ENCODE measurements around the gene TPST1. TPM values are rescaled to one million over a fixed set of nuclear protein-coding genes. Genes with fewer than 3 reads are reported as not detected.
"Not testable (repeated sequence)": the region's sequence is repeated elsewhere in the genome, so short reads cannot be mapped to it uniquely, and the experiment has no call there.

The TPST1 gene
- 5.7 TPM for total RNA-seq
- long read RNA-seq, transcript TPST1-201 (6 exons, 2,116 nt): major isoform, 9 of 13 reads
- long read RNA-seq, partial matches to known transcripts: 1 of 13 reads
- long read RNA-seq, other reads (novel, unspliced or antisense): 3 of 13 reads

DNA sequence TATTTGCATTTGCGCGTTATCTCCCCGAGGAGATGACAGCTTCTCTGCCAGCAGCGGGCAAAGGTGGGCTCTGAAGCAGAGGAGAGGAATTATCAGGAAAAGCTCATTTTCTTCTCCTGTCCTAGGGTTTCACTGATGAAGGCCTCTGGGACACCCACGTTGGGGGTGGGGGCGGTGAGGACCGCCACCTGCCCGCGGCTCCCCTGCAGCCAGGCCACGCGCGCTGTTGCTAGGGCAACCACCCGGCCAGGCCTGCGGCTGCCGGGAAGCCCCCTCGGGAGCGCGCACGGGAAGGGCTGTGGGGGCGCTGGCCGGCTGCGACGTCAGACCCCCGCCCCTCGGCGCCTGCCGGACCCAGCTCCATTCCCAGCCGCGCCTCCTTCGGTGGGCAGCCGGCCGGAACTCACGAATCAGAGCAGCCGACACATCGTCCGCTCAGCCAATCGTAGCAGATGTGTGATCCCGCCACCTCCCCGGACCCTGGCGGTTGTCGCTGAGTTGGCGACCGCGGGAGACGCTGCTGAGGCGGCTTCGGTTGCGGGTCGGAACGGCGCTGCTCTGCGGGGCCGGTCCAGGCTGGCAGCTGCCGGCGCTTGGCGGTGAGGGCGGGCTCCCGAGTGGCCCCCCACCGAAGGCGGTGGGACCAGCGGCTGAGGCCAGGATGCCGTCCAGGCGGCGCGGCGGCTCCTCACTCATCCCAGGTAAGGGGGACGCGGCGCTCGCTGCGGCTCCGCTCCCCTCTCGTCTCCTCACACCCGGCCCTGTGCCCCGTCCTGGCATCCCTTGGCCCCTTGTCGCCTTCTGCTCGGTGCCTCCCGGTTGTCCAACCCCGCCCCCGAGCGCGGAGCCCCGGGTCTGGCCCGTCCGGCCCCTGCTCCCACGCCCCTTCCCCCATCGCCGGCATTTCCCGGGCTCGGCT is at the start of gene TPST1:
TSS of gene TPST1 (plus strand) at position 513 of the 919 bp plus-strand sequence. CDS start 35,092 bp downstream, outside the sequence.
- Histone ChIP-seq H3K9me3 (replicated peaks) (no peaks in the 10 kb centered on the region), H3K4me1 (peaks cover 37% of the 10 kb centered on the region), H3K27ac (replicated peaks) (peak within 1 kb of the TSS; percentile 68), H3K36me3 (no peaks in the 10 kb centered on the region), H3K4me3 (peak within 1 kb of the TSS; percentile 91), H3K27me3 (ENCODE audit: low read depth) (no peaks in the 10 kb centered on the region)
- TF ChIP-seq, protein P1, sequence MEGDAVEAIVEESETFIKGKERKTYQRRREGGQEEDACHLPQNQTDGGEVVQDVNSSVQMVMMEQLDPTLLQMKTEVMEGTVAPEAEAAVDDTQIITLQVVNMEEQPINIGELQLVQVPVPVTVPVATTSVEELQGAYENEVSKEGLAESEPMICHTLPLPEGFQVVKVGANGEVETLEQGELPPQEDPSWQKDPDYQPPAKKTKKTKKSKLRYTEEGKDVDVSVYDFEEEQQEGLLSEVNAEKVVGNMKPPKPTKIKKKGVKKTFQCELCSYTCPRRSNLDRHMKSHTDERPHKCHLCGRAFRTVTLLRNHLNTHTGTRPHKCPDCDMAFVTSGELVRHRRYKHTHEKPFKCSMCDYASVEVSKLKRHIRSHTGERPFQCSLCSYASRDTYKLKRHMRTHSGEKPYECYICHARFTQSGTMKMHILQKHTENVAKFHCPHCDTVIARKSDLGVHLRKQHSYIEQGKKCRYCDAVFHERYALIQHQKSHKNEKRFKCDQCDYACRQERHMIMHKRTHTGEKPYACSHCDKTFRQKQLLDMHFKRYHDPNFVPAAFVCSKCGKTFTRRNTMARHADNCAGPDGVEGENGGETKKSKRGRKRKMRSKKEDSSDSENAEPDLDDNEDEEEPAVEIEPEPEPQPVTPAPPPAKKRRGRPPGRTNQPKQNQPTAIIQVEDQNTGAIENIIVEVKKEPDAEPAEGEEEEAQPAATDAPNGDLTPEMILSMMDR (IDR thresholded peaks at IDR 0.05; ENCODE audit: borderline replicate concordance): peak; percentile 75
- DNase-seq: peak; percentile 87
- intact Hi-C loops (cut with micrococcal nuclease): no loop called here

DNA sequence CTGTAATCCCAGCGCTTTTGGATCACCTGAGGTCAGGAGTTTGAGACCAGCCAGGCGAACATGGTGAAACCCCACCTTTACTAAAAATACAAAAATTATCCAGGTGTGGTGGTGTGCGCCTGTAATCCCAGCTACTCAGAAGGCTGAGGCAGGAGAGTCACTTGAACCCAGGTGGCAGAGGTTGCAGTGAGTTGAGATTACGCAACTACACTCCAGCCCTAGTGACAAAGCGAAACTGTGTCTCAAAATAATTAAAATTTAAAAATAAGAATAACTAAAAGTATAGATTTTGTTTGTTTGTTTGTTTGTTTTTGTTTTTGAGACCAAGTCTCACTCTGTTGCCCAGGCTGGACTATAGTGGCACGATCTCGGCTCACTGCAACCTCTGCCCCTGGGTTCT is 49.1 kb upstream of the TPST1 start:
- Histone ChIP-seq H3K9me3 (replicated peaks) (peaks cover 14% of the 10 kb centered on the region), H3K36me3 (peaks cover 65% of the 10 kb centered on the region), H3K4me1 (peaks cover 26% of the 10 kb centered on the region)
- DNase-seq; H3K4me3 ChIP-seq; H3K27ac ChIP-seq (replicated peaks); intact Hi-C loops (cut with micrococcal nuclease); H3K27me3 ChIP-seq (ENCODE audit: low read depth): not testable (repeated sequence)

DNA sequence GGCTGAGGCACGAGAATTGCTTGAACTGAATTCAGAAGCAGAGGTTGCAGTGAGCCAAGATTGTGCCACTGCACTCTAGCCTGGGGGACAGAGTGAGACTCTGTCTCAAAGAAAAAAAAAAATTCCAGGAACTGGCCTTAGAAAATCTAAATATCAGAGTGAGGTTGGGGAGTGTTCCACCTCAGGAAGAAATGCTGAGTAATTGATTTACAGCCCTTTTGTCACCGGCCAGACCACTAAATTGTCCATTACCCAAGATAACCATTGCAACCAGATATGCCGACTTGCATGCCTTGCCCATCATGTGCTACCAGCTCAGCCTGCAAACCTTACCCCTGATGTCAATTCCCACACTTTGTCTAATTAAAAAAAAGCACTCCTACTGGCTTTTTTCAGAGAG is 48.1 kb upstream of the TPST1 start:
- TF ChIP-seq, protein P1 (IDR thresholded peaks at IDR 0.05; ENCODE audit: borderline replicate concordance): no peak
- Histone ChIP-seq H3K27me3 (ENCODE audit: low read depth) (no peaks in the 10 kb centered on the region), H3K4me3 (no peak overlapping the region), H3K36me3 (peaks cover 65% of the 10 kb centered on the region), H3K27ac (replicated peaks) (no peak overlapping the region), H3K9me3 (replicated peaks) (peaks cover 14% of the 10 kb centered on the region), H3K4me1 (peaks cover 17% of the 10 kb centered on the region)
- DNase-seq: no peak
- intact Hi-C loops (cut with micrococcal nuclease): no loop called here

DNA sequence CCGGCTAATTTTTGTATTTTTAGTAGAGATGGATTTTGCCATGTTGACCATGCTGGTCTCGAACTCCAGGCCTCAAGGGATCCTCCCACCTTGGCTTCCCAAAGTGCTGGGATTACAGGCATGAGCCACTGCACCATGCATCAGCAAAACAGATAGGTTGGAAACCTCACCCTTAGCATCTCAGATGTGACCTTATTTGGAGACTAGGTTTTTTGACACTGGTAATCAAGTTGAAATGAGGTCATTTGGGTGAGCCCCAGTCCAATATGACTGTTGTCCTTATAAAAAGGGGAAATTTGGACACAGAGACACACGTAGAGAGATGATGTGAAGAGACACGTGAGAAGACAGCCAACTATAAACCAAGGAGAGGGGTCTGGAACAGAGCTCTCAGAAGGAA is 42.5 kb upstream of the TPST1 start:
- TF ChIP-seq, protein P1 (IDR thresholded peaks at IDR 0.05; ENCODE audit: borderline replicate concordance): no peak
- Histone ChIP-seq H3K27ac (replicated peaks) (no peak overlapping the region), H3K27me3 (ENCODE audit: low read depth) (no peaks in the 10 kb centered on the region), H3K9me3 (replicated peaks) (peaks cover 14% of the 10 kb centered on the region), H3K36me3 (peaks cover 27% of the 10 kb centered on the region), H3K4me3 (no peak overlapping the region), H3K4me1 (peaks cover 1% of the 10 kb centered on the region)
- DNase-seq: no peak
- intact Hi-C loops (cut with micrococcal nuclease): no loop called here

DNA sequence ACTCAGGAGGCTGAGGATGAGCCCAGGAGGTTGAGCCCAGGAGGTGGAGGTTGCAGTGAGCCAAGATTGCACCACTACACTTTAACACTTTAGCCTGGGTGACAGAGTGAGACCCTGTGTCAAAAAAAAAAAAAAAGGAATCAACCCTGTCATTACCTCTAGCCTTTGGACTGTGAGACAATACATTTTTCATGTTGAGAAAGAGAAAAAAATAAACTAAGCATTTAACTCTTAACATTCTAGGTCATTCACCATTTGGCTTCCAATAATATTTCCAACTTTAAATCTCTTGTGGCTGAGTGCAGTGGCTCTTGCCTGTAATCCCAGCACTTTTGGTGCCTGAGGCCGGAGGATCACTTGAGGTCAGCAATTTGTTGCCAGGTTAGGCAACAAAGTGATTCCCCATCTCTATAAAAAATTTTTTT is 41.9 kb upstream of the TPST1 start:
- H3K4me1 ChIP-seq: peaks cover 7% of the 10 kb centered on the region
- H3K27me3 ChIP-seq (ENCODE audit: low read depth): no peaks in the 10 kb centered on the region
- H3K36me3 ChIP-seq: peaks cover 23% of the 10 kb centered on the region
- intact Hi-C loops (cut with micrococcal nuclease): no loop called here
- H3K4me3 ChIP-seq: no peak overlapping the region
- TF ChIP-seq, protein P1 (IDR thresholded peaks at IDR 0.05; ENCODE audit: borderline replicate concordance): no peak
- no peak overlapping the region for H3K27ac ChIP-seq (replicated peaks)
- peaks cover 14% of the 10 kb centered on the region for H3K9me3 ChIP-seq (replicated peaks)
- no peak for DNase-seq

DNA sequence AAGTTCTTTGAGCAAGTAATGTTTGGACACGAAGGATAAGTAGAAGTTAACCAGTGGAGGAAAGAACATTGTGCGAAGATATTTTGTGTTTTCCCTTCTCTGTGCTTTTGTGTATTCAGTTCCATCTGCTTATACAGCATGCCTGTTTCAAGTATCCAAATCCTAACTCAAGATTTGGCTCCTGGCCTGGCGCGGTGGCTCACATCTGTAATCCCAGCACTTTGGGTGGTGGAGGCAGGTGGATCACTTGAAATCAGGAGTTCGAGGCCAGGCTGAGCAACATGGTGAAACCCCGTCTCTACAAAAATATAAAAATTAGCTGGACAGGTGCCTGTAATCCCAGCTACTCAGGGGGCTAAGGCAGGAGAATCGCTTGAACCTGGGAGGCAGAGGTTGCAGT is 40.8 kb upstream of the TPST1 start:
- no peak for DNase-seq
- intact Hi-C loops (cut with micrococcal nuclease): no loop called here
- TF ChIP-seq, protein P1 (IDR thresholded peaks at IDR 0.05; ENCODE audit: borderline replicate concordance): no peak
- Histone ChIP-seq H3K27me3 (ENCODE audit: low read depth) (no peaks in the 10 kb centered on the region), H3K36me3 (peaks cover 11% of the 10 kb centered on the region), H3K4me3 (no peak overlapping the region), H3K9me3 (replicated peaks) (peaks cover 9% of the 10 kb centered on the region), H3K27ac (replicated peaks) (no peak overlapping the region), H3K4me1 (peaks cover 8% of the 10 kb centered on the region)
